Right lobe of liver (tissue), 4 donors: Measurements from ENCODE around the gene ARFGAP1.

Experiments
- POLR2A ChIP-seq: fragments of 450-650 bp; IDR thresholded peaks from one replicate; pipeline ENCODE4 v1.6.1; 2017; ENCODE audit warnings: antibody characterized with exemption, mild to moderate bottlenecking
- TF ChIP-seq, protein P1 (sequence below), 4 donors: fragments of 200-600 bp in 3 of 4; fragments of 450-650 bp in 1 of 4; IDR thresholded peaks; one replicate each; pipeline versions ENCODE4 v1.5.1 to v1.8.0; 2016 to 2022; ENCODE audit warnings: antibody characterized with exemption in 4 of 4, mild to moderate bottlenecking in 2 of 4
- donor health status: DM: no; HTN: no; CAD: no.
- donor health status: DM: no; HTN: no; CAD: no.
- donor health status: DM: no; HTN: yes; CAD: no.

DNA sequence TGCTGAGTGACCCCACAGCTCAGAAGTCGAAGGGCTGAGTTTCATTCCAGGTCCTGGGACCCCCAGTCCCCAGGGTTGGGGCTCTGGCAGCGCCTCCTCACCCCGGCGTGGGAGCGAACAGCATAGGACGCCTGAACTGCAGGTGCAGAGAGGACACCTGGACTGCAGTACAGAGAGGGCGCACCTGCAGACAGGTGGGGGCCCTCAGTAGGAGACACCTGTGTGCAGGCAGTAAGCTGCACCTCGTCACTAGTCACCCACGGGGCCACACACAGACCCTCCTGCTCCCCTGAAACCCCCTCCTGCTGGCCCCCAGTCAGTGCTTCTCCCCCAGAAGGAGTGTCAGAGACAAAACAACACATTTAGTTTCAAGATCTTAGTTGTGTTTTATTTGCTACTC lies 9.8 kb upstream of the ARFGAP1 start:
- TF ChIP-seq, protein P1, sequence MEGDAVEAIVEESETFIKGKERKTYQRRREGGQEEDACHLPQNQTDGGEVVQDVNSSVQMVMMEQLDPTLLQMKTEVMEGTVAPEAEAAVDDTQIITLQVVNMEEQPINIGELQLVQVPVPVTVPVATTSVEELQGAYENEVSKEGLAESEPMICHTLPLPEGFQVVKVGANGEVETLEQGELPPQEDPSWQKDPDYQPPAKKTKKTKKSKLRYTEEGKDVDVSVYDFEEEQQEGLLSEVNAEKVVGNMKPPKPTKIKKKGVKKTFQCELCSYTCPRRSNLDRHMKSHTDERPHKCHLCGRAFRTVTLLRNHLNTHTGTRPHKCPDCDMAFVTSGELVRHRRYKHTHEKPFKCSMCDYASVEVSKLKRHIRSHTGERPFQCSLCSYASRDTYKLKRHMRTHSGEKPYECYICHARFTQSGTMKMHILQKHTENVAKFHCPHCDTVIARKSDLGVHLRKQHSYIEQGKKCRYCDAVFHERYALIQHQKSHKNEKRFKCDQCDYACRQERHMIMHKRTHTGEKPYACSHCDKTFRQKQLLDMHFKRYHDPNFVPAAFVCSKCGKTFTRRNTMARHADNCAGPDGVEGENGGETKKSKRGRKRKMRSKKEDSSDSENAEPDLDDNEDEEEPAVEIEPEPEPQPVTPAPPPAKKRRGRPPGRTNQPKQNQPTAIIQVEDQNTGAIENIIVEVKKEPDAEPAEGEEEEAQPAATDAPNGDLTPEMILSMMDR (IDR thresholded peaks at IDR 0.05): no peak
- no peak for TF ChIP-seq POLR2A
